Mesothelial cell of epicardium (in vitro differentiated cells): Measurements from ENCODE around the gene ETS1. TPM values are rescaled to one million over a fixed set of nuclear protein-coding genes. Genes with fewer than 3 reads are reported as not detected.

Experiments
- DNase-seq, 2 experiments: peaks; one replicate each; pipeline ENCODE4 v3.0.0; 2021; ENCODE audit warnings: low spot score in 2 of 2; ENCODE audit not compliant: unreplicated experiment in 2 of 2
- H3K27ac Mint-ChIP-seq: 2 replicates; pipeline ENCODE4 v1.8.0; 2021; ENCODE audit warnings: mixed read lengths
- H3K27me3 Mint-ChIP-seq: 2 replicates; pipeline ENCODE4 v1.8.0; 2021; ENCODE audit warnings: low read depth, mixed read lengths
- H3K36me3 Mint-ChIP-seq: 2 replicates; pipeline ENCODE4 v1.8.0; 2021; ENCODE audit warnings: mixed read lengths
- H3K4me1 Mint-ChIP-seq: 2 replicates; pipeline ENCODE4 v1.8.0; 2021; ENCODE audit warnings: mixed read lengths
- H3K4me3 Mint-ChIP-seq: 2 replicates; pipeline ENCODE4 v1.8.0; 2021; ENCODE audit warnings: mild to moderate bottlenecking, moderate library complexity, mixed read lengths
- H3K9me3 Mint-ChIP-seq: 2 replicates; pipeline ENCODE4 v1.8.0; 2021; ENCODE audit warnings: mixed read lengths
- CTCF ChIP-seq: fragments of 200-600 bp; sonication (generic); IDR thresholded peaks from one replicate; pipeline ENCODE4 v1.5.0; 2021; ENCODE audit warnings: antibody characterized with exemption; ENCODE audit not compliant: unreplicated experiment
- total RNA-seq: library from RNA; stranded (reverse); gene quantifications from 3 replicates; pipeline ENCODE4 v1.2.1, GENCODE V29; 2021

ETS1 gene
- total RNA-seq, 1 donor from 2014 or later, result 29.7 TPM

- Mint-ChIP-seq H3K4me3 (no peak overlapping the region), H3K9me3 (no peaks in the 10 kb centered on the region), H3K27ac (no peak overlapping the region), H3K4me1 (peaks cover 16% of the 10 kb centered on the region), H3K27me3 (peaks cover 10% of the 10 kb centered on the region), H3K36me3 (no peaks in the 10 kb centered on the region)
- no peak for TF ChIP-seq CTCF
- no peak for DNase-seq
These were observed 33.1 kb upstream of the ETS1 start for GRCh38 chr11:128620309-128621100.

- Mint-ChIP-seq H3K9me3 (no peaks in the 10 kb centered on the region), H3K4me1 (peaks cover 19% of the 10 kb centered on the region), H3K27ac (no peak overlapping the region), H3K36me3 (no peaks in the 10 kb centered on the region), H3K4me3 (no peak overlapping the region), H3K27me3 (peaks cover 17% of the 10 kb centered on the region)
- no peak for TF ChIP-seq CTCF
- DNase-seq, result no peak
These were observed 32.4 kb upstream of the ETS1 start for GRCh38 chr11:128619540-128620308.

- no peaks in the 10 kb centered on the region for H3K36me3 Mint-ChIP-seq
- H3K27me3 Mint-ChIP-seq, result peaks cover 22% of the 10 kb centered on the region
- no peak overlapping the region for H3K27ac Mint-ChIP-seq
- DNase-seq, result no peak
- TF ChIP-seq CTCF, result no peak
- H3K4me1 Mint-ChIP-seq, result peaks cover 19% of the 10 kb centered on the region
- H3K4me3 Mint-ChIP-seq, result no peak overlapping the region
- no peaks in the 10 kb centered on the region for H3K9me3 Mint-ChIP-seq
These were observed 31.6 kb upstream of the ETS1 start for GRCh38 chr11:128619007-128619406.

GRCh38 chr11:128618603-128619002, 31.2 kb upstream of the ETS1 start:
- DNase-seq, result no peak
- H3K27me3 Mint-ChIP-seq, result peaks cover 22% of the 10 kb centered on the region
- H3K4me3 Mint-ChIP-seq, result no peak overlapping the region
- H3K36me3 Mint-ChIP-seq, result no peaks in the 10 kb centered on the region
- H3K27ac Mint-ChIP-seq, result no peak overlapping the region
- peaks cover 19% of the 10 kb centered on the region for H3K4me1 Mint-ChIP-seq
- no peak for TF ChIP-seq CTCF
- H3K9me3 Mint-ChIP-seq, result no peaks in the 10 kb centered on the region

GRCh38 chr11:128616161-128616560, 28.8 kb upstream of the ETS1 start:
- no peak for TF ChIP-seq CTCF
- Mint-ChIP-seq H3K27me3 (peaks cover 19% of the 10 kb centered on the region), H3K4me3 (no peak overlapping the region), H3K9me3 (no peaks in the 10 kb centered on the region), H3K4me1 (peaks cover 12% of the 10 kb centered on the region), H3K36me3 (no peaks in the 10 kb centered on the region), H3K27ac (no peak overlapping the region)
- DNase-seq, result no peak
